Measurements from ENCODE around the gene CELSR2. TPM values are rescaled to one million over a fixed set of nuclear protein-coding genes. Genes with fewer than 3 reads are reported as not detected.
A peak's percentile ranks its signal among the peaks of the same experiment; 100 is the strongest.

CELSR2 gene
- total RNA-seq, 6 experiments from 2014 or later, result 1.3 to 3.3 (median 3.0) TPM

DNA sequence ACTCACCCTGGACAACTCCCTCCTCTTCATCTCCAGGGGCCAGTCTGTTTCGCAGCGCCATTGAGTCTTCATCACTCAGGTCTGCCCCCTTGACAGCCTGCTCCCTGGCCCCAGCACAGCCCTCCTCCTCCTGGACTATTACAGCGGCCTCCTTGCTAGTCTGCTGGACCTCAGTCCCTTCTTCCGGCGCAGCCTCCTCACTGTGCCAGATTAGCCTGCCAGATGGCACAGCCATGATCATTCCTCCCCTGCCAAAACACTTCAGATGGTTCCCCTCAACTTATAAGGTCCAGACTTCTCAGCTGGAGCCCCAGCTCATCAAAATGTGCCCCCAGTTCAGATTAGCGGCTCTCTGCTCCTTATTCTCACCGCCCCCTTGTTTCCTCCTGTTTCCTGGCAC lies 7.0 kb upstream of the CELSR2 start:
- ATAC-seq, result no peak
- intact Hi-C loops (cut with DNase I), result no loop called here
- no peak overlapping the region for H3K4me3 ChIP-seq
- DNase-seq, result no peak
- peaks cover 0 to 18% (median 7%) of the 10 kb centered on the region in 4 donors for H3K36me3 ChIP-seq
- WGBS (ENCODE audit: insufficient coverage, low coverage, low lambda C conversion rate, missing lambda C conversion rate), result 44% methylated on average over 6 of the region's 7 CpGs
- TF ChIP-seq POLR2A (IDR thresholded peaks at IDR 0.05), result no peak
- TF ChIP-seq, protein P1, sequence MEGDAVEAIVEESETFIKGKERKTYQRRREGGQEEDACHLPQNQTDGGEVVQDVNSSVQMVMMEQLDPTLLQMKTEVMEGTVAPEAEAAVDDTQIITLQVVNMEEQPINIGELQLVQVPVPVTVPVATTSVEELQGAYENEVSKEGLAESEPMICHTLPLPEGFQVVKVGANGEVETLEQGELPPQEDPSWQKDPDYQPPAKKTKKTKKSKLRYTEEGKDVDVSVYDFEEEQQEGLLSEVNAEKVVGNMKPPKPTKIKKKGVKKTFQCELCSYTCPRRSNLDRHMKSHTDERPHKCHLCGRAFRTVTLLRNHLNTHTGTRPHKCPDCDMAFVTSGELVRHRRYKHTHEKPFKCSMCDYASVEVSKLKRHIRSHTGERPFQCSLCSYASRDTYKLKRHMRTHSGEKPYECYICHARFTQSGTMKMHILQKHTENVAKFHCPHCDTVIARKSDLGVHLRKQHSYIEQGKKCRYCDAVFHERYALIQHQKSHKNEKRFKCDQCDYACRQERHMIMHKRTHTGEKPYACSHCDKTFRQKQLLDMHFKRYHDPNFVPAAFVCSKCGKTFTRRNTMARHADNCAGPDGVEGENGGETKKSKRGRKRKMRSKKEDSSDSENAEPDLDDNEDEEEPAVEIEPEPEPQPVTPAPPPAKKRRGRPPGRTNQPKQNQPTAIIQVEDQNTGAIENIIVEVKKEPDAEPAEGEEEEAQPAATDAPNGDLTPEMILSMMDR (IDR thresholded peaks at IDR 0.05), result no peak
- H3K27ac ChIP-seq, result no peak overlapping the region
- no peaks in the 10 kb centered on the region for H3K27me3 ChIP-seq
- H3K9me3 ChIP-seq, result no peaks in the 10 kb centered on the region
- H3K4me1 ChIP-seq, result peaks cover 0 to 9% (median under 1%) of the 10 kb centered on the region in 4 donors

DNA sequence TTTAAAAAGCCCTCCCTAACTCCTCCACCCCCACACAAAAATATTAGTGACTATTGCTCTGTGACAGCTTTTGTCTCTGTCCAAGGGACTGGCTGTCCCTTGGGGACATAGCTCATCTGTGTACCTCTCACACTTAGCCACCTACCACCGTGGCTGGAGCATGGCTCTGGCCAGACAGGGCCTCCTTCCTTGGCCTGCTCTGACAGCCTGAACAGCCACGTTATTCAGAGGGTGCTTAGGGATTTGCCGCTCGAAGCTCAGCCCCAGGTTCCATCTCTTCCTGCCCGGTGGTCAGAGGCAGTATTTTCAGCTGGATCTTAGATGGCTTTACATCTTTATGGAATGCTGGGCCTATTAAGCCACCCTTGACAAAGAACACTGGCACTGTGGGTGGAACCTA lies 6.1 kb upstream of the CELSR2 start:
- H3K27me3 ChIP-seq, result no peaks in the 10 kb centered on the region
- peaks cover 0 to 9% (median under 1%) of the 10 kb centered on the region in 4 donors for H3K4me1 ChIP-seq
- H3K4me3 ChIP-seq, result no peak overlapping the region
- WGBS (ENCODE audit: insufficient coverage, low coverage, low lambda C conversion rate, missing lambda C conversion rate), result 33% methylated on average over 1 of the region's 5 CpGs
- no peak for DNase-seq
- intact Hi-C loops (cut with DNase I), result no loop called here
- no peak for ATAC-seq
- H3K27ac ChIP-seq, result no peak overlapping the region
- peaks cover 0 to 9% (median 3%) of the 10 kb centered on the region in 4 donors for H3K36me3 ChIP-seq
- TF ChIP-seq, protein P1 (IDR thresholded peaks at IDR 0.05), result no peak
- TF ChIP-seq POLR2A (IDR thresholded peaks at IDR 0.05), result no peak
- H3K9me3 ChIP-seq, result no peaks in the 10 kb centered on the region

DNA sequence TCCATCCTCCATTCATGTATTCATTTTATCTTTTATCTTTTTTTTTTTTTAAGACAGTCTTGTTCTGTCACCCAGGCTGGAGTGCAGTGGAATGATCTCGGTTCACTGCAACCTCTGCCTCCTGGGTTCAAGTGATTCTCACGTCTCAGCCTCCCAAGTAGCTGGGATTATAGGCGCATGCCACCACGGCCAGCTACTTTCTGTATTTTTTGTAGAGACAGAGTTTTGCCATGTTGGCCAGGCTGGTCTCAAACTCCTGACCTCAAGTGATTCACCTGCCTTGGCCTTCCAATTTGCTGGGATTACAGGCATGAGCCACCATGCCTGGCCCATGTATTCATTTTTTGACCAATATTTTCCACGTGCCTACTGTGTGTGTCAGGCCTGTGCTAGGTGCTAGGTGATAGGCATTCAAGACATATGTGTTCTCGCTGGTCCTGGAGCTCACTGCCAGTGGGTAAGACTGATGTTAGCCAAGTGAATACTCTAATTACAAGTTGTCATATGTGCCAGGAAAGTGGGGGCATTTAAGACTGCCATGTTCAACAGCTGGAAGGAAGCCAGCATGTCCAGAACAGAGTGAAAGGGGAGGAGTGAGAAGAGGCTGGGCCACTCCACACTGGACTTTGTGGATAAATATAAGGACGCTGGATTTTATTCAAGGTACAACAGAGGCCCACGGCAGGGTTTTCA lies 5.3 kb upstream of the CELSR2 start:
- intact Hi-C loops (cut with DNase I), result no loop called here

DNA sequence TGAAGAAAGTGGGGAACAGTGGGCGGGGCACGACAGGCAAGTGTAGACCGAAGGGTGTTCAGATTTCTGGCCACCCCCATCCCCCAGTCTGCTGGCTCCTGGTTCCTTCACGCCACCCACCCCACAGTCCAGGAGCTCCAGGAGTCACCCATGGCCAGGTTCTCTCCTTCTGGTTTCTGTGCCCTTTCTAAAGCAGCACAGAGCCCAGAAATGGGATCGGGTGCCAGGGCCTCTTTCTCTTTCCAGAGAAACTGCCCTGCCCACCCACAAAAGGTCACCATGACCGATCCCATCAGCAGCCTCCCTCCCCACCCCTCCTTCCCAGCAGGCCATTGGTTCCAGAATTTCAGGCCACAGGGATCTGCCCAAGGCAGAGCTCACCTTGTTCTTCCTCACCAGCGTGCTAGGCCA lies 3.2 kb upstream of the CELSR2 start:
- H3K27me3 ChIP-seq, result no peaks in the 10 kb centered on the region
- ATAC-seq (no peak), DNase-seq (peak in 2 of 3 donors; percentile 33 to 35)
- 83% methylated on average over 3 of the region's 7 CpGs for WGBS (ENCODE audit: insufficient coverage, low coverage, low lambda C conversion rate, missing lambda C conversion rate)
- H3K9me3 ChIP-seq, result no peaks in the 10 kb centered on the region
- H3K36me3 ChIP-seq, result no peaks in the 10 kb centered on the region
- peaks cover 0 to 8% (median 0%) of the 10 kb centered on the region in 4 donors for H3K4me1 ChIP-seq
- intact Hi-C loops (cut with DNase I), result no loop called here
- TF ChIP-seq, protein P1 (IDR thresholded peaks at IDR 0.05), result no peak
- TF ChIP-seq POLR2A (IDR thresholded peaks at IDR 0.05), result no peak
- H3K27ac ChIP-seq, result no peak overlapping the region
- no peak overlapping the region for H3K4me3 ChIP-seq

More for the DNA sequence above, 5.3 kb upstream of the CELSR2 start:
- Histone ChIP-seq H3K9me3 (no peaks in the 10 kb centered on the region), H3K4me1 (peaks cover 0 to 11% (median under 1%) of the 10 kb centered on the region in 4 donors), H3K27ac (no peak overlapping the region), H3K27me3 (no peaks in the 10 kb centered on the region), H3K36me3 (peaks cover 0 to 2% (median 0%) of the 10 kb centered on the region in 4 donors), H3K4me3 (no peak overlapping the region)
- ATAC-seq, result no peak
- TF ChIP-seq, protein P1 (IDR thresholded peaks at IDR 0.05), result no peak
- no peak for TF ChIP-seq POLR2A (IDR thresholded peaks at IDR 0.05)
- WGBS (ENCODE audit: insufficient coverage, low coverage, low lambda C conversion rate, missing lambda C conversion rate), result 61% methylated on average over 7 of the region's 8 CpGs
- DNase-seq, result no peak

All from right lobe of liver (tissue), 6 donors.